GM12801 (cell line): ENCODE data around the gene IL17C.

Source experiments
- CTCF ChIP-seq: IDR thresholded peaks from one replicate; pipeline ENCODE4 v1.5.1; 2011; ENCODE audit warnings: control low read depth; ENCODE audit not compliant: insufficient read length; ENCODE audit errors: extremely low read depth

IL17C gene

GRCh38 chr16:88601313-88602036 lies 36.9 kb upstream of the IL17C start:
- no peak for TF ChIP-seq CTCF

DNA sequence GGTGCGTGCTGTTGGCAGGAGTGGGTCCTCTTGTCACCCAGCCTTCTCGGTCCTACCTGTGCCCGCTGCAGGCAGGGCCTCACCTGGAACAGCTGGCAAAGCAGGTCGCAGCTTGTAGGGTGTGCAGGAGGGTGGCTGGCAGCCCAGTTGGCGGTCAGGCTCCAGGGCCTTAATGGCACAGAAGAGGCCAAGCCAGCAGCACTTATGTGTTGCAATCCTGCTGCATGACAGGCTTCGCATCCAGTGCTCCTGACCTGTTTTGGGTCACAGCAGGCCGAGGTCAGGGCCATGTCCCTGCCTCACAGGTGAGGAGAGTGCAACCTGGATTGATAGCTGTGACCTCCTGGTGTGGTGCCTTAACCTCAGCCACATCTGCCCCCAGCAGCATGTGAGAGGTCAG lies 36.3 kb upstream of the IL17C start:
- TF ChIP-seq CTCF, result no peak

GRCh38 chr16:88605186-88606147 lies 32.9 kb upstream of the IL17C start:
- TF ChIP-seq CTCF, result no peak

- no peak for TF ChIP-seq CTCF
Measured at GRCh38 chr16:88606148-88606757, 32.1 kb upstream of the IL17C start.

DNA sequence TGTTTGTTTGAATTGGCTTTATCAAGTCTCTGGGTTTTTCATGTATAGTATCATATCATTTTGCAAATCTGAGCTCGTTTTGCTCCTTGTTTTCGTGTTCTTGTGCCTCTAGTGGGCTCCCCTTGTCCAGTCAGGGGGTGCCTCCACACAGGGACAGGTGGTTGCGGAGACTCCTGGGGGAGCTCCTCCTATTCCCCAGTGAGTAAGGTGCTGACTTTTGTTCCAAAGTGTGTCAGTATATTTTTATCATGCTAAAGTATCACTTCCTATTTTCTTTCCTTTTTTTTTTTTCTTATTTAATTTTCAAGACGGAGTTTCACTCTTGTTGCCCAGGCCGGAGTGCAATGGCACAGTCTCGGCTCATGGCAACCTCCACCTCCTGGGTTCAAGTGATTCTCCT lies 30.3 kb upstream of the IL17C start:
- TF ChIP-seq CTCF, result no peak

DNA sequence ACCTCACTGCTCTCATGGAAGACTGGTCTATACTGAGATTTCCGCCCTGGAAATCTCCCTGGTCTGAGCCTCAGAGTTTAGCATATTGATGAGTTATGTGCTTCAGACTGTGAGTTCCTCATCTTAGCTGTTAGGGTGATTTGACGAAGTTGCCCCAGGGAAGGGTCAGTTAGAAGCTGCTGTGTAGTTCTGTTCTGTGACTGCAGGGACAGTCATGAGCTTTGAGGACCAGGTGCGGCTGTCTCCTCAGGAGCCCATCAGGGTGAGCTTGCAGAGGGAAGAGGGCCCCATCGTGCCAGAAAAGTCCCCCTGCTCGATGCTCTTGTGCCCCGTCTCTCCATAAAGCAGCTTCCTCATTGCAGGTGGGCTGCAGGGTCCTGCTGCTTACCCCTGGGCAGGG lies 28.3 kb upstream of the IL17C start:
- TF ChIP-seq CTCF, result no peak
